Measurements from ENCODE around the gene HRNR.
"Not testable (repeated sequence)": the region's sequence is repeated elsewhere in the genome, so short reads cannot be mapped to it uniquely, and the experiment has no call there.

HRNR gene

DNA sequence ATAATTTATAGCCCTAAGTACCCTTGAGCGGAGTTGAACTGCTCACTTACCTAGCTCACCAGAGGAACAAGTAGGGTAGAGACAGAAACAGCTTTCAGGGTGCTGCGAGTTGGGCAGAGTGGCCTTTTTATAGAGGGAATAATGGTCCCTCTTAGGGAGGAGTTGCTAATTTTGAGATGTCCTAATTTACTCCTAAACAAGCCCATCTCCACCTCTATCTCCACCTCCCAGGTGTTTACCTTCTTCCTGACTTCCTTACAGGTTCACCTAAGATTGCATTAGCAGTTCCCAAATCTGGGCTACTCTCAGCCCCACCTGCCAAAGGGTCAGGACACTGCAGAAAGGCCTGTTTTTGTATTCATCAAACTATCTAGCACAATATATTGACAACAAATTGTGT lies at the start of gene HRNR:
HRNR (minus strand) TSS at position 101 of the 400 bp plus-strand sequence. CDS start 940 bp downstream, outside the sequence.
- DNase-seq: no peak
- in situ Hi-C loops (cut with MboI; ENCODE audit: low pct_unique_long_range_greater_than_20kb, low sequenced_read_pairs): no loop called here

DNA sequence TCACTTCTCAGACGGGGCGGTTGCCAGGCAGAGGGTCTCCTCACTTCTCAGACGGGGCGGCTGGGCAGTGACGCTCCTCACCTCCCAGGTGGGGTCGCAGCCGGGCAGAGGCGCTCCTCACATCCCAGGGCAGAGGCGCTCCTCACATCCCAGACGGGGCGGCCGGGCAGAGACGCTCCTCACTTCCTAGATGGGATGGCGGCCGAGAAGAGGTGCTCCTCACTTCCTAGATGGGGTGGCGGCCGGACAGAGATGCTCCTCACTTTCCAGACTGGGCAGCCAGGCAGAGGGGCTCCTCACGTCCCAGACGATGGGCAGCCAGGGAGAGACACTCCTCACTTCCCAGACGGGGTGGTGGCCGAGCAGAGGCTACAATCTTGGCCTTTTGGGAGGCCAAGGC lies 32.4 kb upstream of the HRNR start:
- DNase-seq; in situ Hi-C loops (cut with MboI; ENCODE audit: low pct_unique_long_range_greater_than_20kb, low sequenced_read_pairs): not testable (repeated sequence)

DNA sequence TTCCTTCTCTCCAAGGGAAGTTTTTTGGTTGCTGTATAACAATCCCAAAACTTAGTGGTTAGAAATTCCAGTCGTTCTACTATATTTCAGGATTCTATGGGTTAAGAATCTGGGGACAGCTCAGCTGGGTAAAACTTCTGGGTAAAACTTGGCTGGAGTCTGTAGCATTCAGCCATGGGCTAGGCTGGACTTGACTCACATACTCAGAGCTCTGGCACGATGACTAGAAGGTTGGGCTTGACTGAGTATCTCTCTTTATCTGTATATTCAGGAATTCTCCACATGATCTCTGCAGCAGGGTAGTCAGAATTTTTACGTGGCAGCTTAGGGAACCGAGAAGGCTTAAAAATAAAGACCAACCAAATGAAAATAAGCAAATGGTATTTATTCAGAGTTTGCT lies 28.2 kb upstream of the HRNR start:
- in situ Hi-C loops (cut with MboI; ENCODE audit: low pct_unique_long_range_greater_than_20kb, low sequenced_read_pairs): no loop called here
- no peak for DNase-seq

DNA sequence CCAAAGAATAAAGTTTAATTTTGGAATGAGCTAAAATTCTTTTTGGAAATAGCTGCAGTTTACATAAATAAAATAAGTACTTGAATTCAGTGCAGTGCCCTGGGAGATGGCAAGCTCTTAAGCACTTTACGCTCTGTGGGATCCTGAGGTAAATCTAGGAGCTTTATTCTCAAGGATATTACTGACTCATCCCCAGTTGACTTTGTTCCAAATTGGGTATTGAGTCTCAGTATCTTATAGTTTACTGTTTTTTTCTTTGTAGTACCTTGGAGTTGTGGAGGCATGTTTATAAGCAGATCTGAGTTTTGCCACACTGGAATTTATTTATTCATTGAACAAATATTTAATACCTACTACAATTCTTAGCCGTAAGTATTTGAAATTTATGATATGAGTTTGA lies 27.4 kb upstream of the HRNR start:
- in situ Hi-C loops (cut with MboI; ENCODE audit: low pct_unique_long_range_greater_than_20kb, low sequenced_read_pairs): no loop called here
- DNase-seq: no peak

DNA sequence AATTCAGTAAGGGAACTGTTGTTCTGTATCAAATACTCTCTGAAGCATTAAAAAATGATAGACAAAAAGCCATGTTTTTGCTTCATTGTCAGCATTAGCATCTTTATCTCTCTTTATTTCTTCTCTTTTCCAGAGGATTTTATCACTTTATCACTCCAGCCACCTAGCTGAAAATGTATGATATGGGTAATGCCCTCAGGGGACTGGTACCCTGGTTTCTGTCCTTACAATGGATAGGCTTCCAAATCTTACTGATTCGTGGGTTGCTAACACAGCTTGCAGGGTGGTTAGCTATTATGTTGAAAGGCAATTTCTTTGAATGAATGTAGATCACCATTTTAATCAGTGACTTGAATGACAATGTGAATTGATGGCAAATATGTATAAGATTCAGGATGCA lies 23.3 kb upstream of the HRNR start:
- in situ Hi-C loops (cut with MboI; ENCODE audit: low pct_unique_long_range_greater_than_20kb, low sequenced_read_pairs): no loop called here

DNA sequence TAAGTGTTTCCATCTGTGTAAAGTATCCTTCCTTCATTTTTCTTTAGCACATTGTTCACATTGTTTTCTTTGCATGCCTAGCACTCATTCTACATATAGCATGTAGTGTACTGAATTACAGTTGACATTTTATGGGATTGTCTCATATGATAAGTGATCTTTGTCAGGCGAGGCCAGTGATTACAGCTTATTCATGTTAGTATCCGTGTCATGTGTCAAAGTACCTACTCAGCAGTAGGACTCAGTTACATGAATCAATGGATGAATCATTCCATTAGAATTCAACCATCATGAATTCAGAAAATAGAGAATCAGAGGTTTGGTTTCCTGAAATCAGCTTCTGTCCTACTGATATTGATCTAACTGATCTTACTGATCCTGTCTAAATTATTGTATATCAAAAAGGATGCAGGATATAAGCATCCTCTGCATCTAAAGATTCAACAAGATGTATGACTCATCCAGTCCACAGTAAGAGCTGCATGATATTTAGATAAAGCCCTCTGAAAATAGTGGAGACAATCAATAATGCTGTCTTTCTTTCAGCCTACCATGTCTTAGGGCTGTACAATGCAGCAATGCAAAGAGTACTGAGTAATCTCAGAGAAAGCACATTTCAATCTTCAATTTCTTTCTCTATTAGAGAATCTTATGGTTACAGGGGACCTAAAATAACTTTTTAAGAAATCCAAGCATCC lies 20.7 kb upstream of the HRNR start:
- no peak for DNase-seq
- in situ Hi-C loops (cut with MboI; ENCODE audit: low pct_unique_long_range_greater_than_20kb, low sequenced_read_pairs): no loop called here

More for the DNA sequence above, 23.3 kb upstream of the HRNR start:
- DNase-seq: no peak

DNA sequence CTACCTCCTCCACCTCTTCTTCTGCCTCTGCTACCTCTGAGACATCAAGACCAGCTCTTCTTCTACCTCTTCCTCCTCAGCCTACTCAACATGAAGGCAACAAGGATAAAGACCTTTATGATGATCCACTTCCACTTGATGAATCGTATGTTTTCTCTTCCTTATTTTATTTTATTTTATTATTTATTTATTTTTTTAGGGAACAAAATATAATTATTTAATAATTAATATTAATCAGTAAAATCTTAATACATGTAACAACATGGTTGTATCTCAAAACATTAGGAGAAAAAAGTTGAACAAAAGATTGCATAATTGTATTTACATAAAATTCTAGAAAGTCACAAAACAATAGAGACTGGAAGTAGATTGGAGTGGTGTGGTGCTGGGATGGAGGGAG lies 13.1 kb upstream of the HRNR start:
- in situ Hi-C loops (cut with MboI; ENCODE audit: low pct_unique_long_range_greater_than_20kb, low sequenced_read_pairs): no loop called here
- DNase-seq: no peak

DNA sequence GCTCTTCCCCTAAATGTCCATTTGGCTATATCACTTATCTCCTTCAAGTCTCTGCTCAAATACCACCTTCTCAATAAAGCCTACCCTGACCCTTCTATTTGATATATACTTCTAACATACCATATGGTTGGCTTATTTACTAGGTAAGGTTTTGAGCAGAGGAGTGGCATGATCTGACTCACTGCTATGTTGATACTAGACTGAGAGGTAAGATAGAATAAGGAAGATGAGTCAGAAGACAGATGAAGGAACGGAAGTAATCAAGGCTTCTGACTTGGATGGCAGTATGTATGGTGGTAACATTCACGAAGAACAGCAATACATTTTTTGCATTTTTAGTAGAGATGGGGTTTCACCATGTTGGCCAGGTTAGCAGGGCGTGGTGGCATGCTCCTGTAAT lies 4.8 kb upstream of the HRNR start:
- in situ Hi-C loops (cut with MboI; ENCODE audit: low pct_unique_long_range_greater_than_20kb, low sequenced_read_pairs): no loop called here

DNA sequence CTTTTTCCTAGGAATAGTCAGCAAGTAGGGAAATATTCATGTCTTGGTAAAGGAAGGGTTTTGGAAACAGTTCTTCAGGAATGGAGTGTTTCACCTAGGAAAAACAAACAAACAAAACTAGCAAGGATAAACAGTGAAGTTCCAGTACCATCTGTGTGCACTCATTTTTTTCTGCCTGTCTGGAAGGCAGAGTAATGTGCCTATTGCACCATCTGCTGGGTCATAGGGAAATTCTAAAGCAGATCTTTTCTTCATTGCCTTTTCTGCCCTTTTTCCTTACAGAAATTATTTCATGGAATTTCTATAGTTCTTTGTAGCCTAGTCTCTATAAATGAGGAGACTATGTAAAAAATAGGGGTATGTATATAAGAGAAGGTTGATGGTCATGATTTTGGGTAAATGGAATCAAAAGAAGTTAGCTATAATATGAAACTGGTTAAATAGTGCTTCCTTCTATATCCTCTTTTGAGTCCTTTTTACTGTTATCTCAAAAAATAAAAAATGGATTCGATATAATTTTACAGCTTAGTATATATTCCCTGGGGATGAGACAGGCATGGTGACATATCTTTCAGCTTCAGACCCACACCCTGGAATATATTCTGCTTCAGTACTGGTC lies 3.4 kb upstream of the HRNR start:
- in situ Hi-C loops (cut with MboI; ENCODE audit: low pct_unique_long_range_greater_than_20kb, low sequenced_read_pairs): no loop called here
- no peak for DNase-seq

More for the DNA sequence above, 4.8 kb upstream of the HRNR start:
- no peak for DNase-seq

DNA sequence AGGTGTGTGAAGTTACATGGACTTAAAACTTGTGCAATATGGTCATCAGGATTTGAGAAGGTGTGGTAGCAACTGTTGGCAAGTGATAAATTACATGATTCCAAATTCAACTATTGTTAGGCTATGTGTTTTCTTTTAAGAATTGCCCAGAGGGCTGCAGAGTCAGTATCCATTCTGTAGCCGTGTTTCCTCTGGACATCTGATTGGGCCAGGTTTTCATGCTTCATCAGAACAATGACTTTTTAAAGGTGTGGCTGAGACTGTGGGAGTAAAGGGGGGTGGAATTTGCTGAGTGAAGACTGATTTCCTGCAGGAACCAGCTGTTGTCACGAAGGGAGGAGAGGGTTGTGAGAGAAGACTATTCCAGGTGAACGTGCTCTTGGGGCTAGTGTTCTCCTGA lies 1.7 kb upstream of the HRNR start:
- DNase-seq: no peak
- in situ Hi-C loops (cut with MboI; ENCODE audit: low pct_unique_long_range_greater_than_20kb, low sequenced_read_pairs): no loop called here

DNA sequence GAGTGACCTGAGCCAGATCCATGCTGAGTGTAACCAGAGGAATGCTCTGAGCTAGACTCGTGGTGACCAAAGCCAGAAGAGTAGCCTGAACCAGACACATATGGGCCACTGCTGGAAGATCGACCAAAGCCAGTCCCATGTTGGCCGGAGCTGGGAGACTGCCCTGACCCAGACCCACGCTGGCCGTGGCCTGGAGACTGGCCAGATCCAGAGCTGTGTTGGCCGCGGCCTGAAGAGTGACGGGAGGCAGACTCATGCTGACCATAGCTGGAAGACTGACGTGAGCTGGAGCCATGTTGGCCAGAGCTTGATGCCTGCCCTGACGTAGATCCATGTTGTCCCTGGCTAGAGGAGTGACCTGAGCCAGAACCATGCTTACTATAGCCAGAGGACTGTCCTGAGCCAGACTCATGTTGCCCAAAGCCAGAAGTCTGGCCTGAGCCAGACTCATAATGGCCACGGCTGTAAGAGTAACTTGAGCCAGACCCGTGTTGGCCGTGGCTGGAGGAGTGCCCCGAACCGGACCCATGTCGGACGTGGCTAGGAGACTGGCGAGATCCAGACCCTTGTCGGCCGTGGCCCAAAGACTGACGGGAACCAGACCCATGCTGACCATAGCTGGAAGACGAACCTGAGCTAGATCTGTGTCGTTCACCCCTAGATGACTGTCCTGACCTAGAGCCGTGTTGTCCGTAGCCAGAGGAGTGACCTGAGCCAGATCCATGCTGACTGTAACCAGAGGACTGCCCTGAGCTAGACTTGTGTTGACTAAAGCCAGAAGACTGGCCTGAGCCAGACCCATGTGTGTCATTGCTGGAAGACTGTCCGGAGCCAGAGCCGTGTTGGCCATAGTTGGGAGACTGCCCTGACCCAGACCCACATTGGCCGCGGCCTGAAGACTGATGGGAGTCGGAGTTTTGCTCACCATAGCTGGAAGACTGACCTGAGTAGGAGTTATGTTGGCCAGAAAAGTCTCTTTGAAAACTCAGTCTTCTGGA lies 3.5 kb downstream of the HRNR start:
- no peak for DNase-seq
- in situ Hi-C loops (cut with MboI; ENCODE audit: low pct_unique_long_range_greater_than_20kb, low sequenced_read_pairs): no loop called here

DNA sequence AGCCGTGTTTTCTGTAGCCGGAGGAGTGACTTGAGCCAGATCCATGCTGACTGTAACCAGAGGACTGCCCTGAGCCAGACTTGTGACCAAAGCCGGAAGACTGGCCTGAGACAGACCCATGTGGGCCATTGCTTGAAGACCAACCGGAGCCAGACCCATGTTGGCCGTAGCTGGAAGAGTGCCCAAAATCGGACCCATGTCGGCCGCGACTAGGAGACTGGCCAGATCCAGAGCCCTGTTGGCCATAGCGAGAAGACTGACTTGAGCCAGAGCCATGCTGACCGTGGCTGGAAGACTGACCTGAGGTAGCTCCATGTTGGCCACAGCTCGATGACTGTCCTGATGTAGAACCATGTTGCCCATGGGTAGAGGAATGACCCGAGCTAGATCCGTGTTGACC lies 4.6 kb downstream of the HRNR start:
- in situ Hi-C loops (cut with MboI; ENCODE audit: low pct_unique_long_range_greater_than_20kb, low sequenced_read_pairs); DNase-seq: not testable (repeated sequence)

DNA sequence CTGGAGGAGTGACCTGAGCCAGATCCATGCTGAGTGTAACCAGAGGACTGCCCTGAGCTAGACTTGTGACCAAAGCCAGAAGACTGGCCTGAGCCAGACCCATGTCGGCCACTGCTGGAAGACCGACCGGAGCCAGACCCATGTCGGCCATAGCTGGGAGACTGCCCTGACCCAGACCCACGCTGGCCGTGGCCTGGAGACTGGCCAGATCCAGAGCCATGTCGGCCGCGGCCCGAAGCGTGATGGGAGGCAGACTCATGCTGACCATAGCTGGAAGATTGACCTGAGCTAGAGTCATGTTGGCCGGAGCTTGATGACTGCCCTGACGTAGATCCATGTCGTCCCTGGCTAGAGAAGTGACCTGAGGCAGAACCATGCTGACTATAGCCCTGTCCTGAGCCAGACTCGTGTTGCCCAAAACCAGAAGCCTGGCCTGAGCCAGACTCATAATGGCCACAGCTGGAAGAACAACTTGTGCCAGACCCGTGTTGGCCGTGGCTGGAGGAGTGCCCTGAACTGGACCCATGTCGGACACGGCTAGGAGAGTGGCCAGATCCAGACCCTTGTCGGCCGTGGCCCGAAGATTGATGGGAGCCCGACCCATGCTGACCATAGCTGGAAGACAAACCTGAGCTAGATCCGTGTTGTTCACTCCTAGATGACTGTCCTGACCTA lies 5.1 kb downstream of the HRNR start:
- in situ Hi-C loops (cut with MboI; ENCODE audit: low pct_unique_long_range_greater_than_20kb, low sequenced_read_pairs): no loop called here
- no peak for DNase-seq

DNA sequence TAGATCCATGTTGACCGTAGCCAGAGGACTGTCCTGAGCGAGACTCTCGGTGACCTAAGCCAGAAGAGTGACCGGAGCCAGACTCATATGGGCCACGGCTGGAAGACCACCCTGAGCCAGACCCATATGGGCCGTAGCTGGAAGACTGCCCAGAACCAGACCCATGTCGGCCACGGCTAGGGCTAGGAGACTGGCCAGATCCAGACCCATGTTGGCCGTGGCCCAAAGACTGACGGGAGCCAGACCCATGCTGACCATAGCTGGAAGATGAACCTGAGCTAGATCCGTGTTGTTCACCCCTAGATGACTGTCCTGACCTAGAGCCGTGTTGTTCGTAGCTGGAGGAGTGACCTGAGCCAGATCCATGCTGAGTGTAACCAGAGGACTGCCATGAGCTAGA lies 8.4 kb downstream of the HRNR start:
- DNase-seq; in situ Hi-C loops (cut with MboI; ENCODE audit: low pct_unique_long_range_greater_than_20kb, low sequenced_read_pairs): not testable (repeated sequence)

DNA sequence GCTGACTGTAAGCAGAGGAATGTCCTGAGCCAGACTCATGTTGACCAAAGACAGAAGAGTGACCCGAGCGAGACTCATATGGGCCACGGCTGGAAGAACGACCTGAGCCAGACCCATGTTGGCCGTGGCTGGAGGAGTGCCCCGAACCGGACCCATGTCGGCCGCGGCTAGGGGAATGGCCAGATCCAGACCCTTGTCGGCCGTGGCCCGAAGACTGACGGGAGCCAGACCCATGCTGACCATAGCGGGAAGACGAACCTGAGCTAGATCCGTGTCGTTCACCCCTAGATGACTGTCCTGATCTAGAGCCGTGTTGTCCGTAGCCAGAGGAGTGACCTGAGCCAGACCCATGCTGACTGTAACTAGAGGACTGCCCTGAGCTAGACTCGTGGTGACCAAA lies 9.1 kb downstream of the HRNR start:
- in situ Hi-C loops (cut with MboI; ENCODE audit: low pct_unique_long_range_greater_than_20kb, low sequenced_read_pairs); DNase-seq: not testable (repeated sequence)

DNA sequence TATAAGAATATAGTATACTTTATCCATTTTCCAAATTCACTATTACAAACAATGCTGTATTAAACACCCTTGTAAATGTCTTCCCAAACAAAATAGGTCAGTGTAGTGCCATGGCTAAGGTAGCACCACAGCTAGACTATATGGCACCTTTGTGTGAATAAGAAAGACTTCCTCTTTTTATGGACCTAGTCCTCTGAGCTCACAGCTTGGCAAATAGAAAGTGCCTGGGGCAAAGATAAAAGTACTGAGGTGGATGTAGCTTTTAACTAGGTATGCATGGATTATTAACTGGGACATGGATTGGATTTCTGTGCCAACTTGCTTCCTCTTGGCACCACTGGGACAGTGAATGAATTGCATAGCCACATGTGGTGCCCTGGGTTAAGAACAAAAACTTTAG lies 25.0 kb downstream of the HRNR start:
- in situ Hi-C loops (cut with MboI; ENCODE audit: low pct_unique_long_range_greater_than_20kb, low sequenced_read_pairs): loop anchor here (10.0 kb wide), 1 partner anchor 246 kb away; no protein-coding TSS in a partner anchor
- DNase-seq: no peak

DNA sequence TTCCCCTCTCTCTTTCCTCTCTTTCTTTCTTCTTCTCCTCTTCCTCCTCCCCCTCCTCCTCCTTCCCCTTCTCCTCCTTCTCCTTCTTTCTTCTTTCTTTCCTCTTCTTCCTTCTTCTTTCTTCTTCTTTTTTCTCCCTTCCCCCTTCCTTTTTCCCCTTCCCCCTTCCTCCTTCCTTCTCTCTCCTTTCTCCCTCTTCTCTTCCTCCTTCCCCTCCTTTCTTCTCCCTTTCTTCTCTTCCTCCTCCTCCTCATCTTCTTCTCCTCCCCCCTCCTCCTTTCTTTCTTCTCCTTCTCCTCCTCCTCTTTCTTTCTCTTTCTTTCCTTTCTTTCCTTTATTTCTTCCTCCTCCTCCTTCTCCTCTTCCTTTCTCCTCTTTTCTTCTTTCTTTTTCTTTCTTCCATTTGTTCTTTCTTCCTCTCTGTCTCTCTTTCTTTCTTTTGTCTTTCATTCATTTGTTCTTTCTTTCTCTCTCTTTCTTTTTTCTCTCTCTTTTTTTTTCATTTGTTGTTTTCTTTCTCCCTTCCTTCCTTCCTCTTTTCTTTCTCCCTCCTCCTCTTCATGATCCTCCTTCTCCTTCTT lies 26.5 kb downstream of the HRNR start:
- no peak for DNase-seq
- in situ Hi-C loops (cut with MboI; ENCODE audit: low pct_unique_long_range_greater_than_20kb, low sequenced_read_pairs): loop anchor here (10.0 kb wide), 1 partner anchor 247 kb away; no protein-coding TSS in a partner anchor

DNA sequence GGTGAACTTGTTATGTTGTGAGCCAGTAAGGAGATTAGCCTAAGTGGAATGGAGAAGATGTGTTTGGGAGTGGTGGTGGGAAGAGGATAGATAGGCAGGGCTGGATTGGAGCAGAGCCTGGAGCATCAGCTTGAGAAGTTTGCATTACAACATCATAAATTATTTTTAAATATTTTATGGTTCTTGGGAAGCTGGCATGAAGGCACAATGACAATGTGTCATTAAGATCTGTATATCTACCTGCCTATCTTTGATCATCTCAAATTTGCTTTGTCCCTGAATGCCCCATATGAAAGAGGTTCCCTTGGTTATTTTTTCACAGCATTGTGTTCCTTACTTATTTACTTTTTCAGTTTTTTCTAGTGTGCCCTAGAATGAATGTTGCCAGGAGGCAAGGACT lies 32.3 kb downstream of the HRNR start:
- in situ Hi-C loops (cut with MboI; ENCODE audit: low pct_unique_long_range_greater_than_20kb, low sequenced_read_pairs): loop anchor here (10.0 kb wide), 1 partner anchor 253 kb away; no protein-coding TSS in a partner anchor
- DNase-seq: no peak

DNA sequence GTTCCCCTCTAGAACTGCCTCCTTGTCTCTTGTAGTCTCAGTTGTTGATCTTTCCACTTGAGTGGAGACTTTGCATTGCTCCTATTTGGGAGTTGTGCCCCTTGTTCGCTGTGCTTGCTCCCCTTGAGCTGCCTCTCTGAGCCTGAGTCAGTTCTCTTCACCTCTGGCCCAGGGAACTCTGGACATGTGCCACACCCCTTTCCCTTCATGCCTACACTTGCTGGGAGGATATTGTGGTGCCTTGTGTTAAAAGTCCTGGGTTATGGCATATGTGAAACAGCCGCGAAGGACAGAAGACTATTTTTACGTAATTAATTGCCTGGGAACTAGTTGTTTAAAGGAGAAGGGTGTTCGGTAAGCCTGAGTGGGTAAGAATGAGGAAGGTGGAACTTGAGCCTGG lies 32.7 kb downstream of the HRNR start:
- in situ Hi-C loops (cut with MboI; ENCODE audit: low pct_unique_long_range_greater_than_20kb, low sequenced_read_pairs): loop anchor here (10.0 kb wide), 1 partner anchor 254 kb away; no protein-coding TSS in a partner anchor
- DNase-seq: no peak
